ENCODE data around the gene CD99L2.
"Not testable (repeated sequence)": the region's sequence is repeated elsewhere in the genome, so short reads cannot be mapped to it uniquely, and the experiment has no call there.

Gene CD99L2

GRCh38 chrX:150849996-150850720, 48.3 kb downstream of the CD99L2 start:
- no peak for FAIRE-seq

- no peak for FAIRE-seq
Observed at GRCh38 chrX:150849486-150849885, 49.0 kb downstream of the CD99L2 start.

- FAIRE-seq, result no peak
Observed at GRCh38 chrX:150848914-150849365, 49.5 kb downstream of the CD99L2 start.

DNA sequence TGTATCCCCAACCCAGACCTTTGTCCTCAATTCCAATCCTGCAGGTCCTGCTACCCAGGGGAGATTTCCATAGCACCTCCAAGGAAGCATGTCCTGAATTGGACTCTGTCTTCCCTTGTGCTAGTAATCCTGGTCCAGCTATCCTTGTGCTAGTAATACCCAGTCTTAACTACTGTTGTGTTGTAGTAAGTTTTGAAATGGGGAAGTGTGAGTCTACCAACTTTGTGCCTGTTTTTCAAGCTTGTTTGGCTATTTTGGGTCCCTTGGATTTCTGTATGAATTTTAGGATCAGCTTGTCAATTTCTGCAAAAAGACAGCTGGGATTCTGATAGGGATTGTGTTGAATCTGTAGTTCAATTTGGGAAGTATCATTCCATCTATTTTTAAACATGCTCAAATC, 51.4 kb downstream of the CD99L2 start:
- FAIRE-seq, result no peak

DNA sequence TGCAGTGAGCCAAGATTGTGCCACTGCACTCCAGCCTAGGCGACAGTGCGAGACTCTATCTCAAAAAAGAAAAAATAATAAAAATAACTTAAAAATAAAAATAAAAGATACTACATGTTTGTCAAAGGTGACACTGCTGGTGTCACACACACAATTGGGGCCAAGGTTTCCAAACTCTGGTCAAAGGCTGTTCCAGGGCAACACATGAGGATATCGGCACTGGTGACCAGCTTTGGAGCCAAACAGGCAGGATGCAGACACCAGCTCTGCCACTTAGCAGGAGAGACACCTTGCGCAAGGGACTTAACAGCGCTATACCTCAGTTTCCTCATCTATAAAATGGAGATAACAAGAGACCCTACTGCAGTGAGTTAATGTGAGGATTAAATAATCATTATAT, 52.3 kb downstream of the CD99L2 start:
- no peak for FAIRE-seq

- no peak for FAIRE-seq
Observed at GRCh38 chrX:150845091-150845490, 53.4 kb downstream of the CD99L2 start.

- no peak for FAIRE-seq
Observed at GRCh38 chrX:150844016-150844415, 54.5 kb downstream of the CD99L2 start.

GRCh38 chrX:150842198-150842685, 56.2 kb downstream of the CD99L2 start:
- no peak for FAIRE-seq

DNA sequence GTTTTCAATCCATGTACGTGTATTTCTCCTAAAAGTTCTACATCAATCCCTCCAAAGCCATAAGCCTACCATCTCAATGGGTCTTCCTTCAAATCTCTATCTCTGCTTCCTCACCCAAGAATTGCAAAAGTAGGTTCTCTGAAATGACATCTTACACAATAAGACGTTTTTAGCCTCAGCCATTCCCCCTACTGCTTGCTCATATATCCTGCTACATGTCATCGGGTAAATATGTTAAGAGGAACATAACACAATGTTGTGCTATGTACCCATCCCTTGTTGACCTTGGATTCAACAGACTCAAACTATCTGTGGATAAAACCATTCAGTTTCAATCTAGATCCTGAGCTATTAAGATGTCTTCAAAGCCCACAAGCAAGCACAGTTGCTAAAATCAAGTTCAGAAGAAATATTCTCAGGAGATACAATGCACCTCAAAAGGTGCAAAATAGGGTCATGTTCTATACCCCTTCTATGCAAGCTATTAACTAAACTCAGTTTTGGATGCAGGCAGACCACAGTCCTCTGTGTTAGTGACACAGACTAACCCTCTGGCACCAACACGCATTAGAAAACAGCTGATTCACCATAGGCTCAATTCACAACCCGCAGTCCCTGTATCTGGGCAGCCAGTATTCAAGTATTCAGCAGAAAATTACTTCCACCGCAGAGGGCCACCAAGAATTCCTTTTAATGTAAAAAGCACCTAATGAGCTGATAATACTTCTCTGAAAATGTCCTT, 56.8 kb downstream of the CD99L2 start:
- FAIRE-seq, result no peak

- no peak for FAIRE-seq
Observed at GRCh38 chrX:150837845-150838244, 60.6 kb downstream of the CD99L2 start.

DNA sequence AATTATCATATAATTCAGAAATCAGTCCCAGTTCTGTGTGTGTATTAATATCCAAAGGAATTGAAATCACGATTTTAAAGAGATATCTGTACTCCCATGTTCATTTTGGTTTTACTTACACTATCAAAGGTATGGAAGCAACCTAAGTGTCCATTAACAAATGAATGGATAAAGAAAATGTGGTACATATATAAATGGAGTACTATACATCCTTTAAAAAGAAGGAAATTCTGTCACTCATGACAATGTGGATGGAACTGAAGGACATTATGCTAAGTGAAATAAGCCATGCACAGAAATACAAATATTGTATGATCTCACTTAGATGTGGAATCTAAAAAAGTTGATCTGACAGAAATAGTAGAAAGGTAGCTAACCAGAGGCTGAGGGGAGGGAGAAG, 63.8 kb downstream of the CD99L2 start:
- FAIRE-seq, result no peak

- FAIRE-seq, result no peak
Observed at GRCh38 chrX:150833454-150834056, 64.9 kb downstream of the CD99L2 start.

DNA sequence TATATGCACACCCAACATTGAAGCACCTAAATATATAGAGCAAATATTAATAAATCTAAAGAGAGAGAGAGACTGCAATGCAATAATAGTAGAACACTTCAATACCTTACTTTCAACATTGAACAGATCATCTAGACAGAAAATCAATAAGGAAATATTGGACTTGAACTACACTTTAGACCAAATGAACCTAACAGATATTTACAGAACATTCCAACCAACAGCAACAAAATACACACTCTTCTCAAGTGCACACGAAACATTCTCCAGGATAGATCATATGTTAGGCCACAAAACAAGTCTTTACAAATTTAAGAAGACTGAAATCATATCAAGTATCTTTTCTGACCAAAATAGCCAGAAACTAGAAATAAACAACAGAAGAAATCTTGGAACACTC, 66.6 kb downstream of the CD99L2 start:
- no peak for FAIRE-seq

GRCh38 chrX:150828785-150829184, 69.7 kb downstream of the CD99L2 start:
- FAIRE-seq, result no peak

GRCh38 chrX:150824352-150824751, 74.1 kb downstream of the CD99L2 start:
- FAIRE-seq, result not testable (repeated sequence)

- FAIRE-seq, result not testable (repeated sequence)
Observed at GRCh38 chrX:150823826-150824225, 74.6 kb downstream of the CD99L2 start.

DNA sequence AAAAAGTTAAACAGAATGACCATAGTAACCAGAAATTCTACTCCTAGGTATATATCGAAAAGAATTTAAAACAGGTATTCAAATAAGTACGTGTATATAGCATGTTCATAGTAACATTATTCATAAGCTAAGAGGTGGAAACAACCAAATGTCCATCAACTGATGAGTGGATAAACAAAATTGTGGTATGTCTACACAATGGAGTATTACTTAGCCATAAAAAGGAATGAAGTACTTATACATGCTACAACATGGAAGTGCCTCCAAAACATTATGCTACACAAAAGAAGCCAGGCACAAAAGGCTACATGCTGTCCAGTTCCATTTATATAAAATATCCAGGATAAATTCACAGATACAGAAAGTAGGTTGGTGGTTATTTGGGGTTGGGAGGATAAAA, 76.5 kb downstream of the CD99L2 start:
- FAIRE-seq, result no peak

- no peak for FAIRE-seq
Observed at GRCh38 chrX:150813922-150814321, 84.5 kb downstream of the CD99L2 start.

DNA sequence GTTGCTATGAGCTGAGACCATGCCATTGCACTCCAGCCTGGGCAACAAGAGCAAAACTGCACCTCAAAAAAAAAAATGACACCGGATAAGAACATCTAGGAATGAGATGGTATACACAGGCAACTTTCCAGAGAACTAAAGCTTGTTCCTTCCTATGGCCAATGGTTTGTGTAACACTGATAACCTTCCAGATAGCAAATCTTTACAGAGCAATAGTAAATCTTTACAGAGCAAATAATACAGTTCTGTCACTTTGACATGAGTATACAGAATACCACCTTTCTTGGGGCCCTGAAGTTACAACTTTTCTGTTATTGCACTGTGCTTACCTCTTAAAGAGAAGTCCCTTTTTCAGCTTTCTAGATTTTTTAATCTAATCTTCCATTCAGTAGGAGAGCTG, 91.6 kb downstream of the CD99L2 start:
- FAIRE-seq, result no peak

- FAIRE-seq, result no peak
Observed at GRCh38 chrX:150805736-150806135, 92.7 kb downstream of the CD99L2 start.

DNA sequence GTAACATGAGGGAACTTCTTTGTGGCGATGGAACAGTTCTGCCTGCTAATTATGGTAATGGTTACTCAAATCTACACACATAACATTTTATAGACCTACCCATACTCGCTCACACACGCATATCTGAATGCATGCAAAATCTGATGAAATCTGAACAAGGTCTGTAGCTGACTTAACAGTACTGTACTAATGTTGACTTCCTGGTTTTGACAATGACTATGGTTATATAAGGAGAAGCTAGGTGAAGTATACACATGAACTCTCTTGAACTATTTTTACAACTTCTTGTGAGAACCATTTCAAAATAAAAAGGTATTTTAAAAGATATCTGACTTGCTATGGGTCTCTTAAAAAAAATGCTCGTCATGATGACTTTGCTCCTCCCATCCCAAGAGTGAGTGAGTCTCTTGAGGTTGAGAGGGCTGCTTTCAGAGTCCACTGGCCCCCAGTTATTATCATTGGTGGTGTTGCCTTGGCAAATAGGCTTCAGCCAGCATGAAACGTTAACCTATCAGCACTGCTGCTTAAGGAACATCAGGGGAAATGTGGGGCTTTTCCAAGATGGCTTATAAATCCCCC, 105.4 kb downstream of the CD99L2 start:
- FAIRE-seq, result no peak

DNA sequence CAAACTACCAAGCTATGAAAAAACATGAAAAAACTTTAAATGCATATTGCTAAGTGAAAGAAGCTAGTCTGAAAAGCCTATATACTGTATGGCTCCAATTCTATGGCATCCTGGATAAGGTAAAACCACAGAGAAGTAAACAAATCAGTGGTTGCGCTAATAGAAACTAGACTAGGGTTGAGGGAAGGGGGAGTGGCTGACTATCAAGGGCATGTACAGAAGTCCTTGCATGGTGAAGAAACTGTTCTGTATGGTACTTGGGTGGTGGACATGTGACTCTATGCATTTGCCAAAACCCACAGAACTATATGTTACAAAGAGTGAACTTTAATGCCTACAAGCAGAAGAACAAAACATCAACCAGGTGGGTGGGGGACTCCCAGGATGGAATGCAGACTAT, 108.4 kb downstream of the CD99L2 start:
- FAIRE-seq, result no peak

DNA sequence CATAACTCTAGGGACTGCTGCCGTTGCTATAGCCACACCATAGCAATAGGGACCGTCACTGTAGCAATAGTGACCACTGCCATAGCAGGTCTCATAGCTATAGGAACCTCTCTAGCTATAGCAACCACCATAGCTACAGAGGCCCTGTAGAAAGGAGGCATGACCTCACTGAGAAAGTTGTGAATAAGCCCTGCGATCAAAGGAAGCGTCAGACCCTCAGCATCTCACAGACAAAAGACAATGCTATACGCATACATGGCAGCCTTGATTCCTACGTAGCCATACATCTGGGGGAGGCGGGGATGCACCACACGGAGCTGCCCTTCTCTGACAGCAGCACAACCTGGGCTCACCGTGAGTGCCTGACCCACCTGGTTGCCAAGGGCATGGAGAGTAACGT, 116.8 kb downstream of the CD99L2 start:
- FAIRE-seq, result no peak

All from endometrium (tissue), 2 donors.